Smooth muscle cell of bladder (primary cell): ENCODE data around the gene ESYT1. TPM values are rescaled to one million over a fixed set of nuclear protein-coding genes. Genes with fewer than 3 reads are reported as not detected.

ENCODE experiments used
- total RNA-seq: library from RNA; depleted of rRNA; stranded (reverse); fragments of >200 nt; gene quantifications from 2 replicates; pipeline ENCODE4 v1.2.3, GENCODE V29; 2014

ESYT1 gene, protein sequence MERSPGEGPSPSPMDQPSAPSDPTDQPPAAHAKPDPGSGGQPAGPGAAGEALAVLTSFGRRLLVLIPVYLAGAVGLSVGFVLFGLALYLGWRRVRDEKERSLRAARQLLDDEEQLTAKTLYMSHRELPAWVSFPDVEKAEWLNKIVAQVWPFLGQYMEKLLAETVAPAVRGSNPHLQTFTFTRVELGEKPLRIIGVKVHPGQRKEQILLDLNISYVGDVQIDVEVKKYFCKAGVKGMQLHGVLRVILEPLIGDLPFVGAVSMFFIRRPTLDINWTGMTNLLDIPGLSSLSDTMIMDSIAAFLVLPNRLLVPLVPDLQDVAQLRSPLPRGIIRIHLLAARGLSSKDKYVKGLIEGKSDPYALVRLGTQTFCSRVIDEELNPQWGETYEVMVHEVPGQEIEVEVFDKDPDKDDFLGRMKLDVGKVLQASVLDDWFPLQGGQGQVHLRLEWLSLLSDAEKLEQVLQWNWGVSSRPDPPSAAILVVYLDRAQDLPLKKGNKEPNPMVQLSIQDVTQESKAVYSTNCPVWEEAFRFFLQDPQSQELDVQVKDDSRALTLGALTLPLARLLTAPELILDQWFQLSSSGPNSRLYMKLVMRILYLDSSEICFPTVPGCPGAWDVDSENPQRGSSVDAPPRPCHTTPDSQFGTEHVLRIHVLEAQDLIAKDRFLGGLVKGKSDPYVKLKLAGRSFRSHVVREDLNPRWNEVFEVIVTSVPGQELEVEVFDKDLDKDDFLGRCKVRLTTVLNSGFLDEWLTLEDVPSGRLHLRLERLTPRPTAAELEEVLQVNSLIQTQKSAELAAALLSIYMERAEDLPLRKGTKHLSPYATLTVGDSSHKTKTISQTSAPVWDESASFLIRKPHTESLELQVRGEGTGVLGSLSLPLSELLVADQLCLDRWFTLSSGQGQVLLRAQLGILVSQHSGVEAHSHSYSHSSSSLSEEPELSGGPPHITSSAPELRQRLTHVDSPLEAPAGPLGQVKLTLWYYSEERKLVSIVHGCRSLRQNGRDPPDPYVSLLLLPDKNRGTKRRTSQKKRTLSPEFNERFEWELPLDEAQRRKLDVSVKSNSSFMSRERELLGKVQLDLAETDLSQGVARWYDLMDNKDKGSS
- 163 and 185 TPM in 2 replicates for total RNA-seq

DNA sequence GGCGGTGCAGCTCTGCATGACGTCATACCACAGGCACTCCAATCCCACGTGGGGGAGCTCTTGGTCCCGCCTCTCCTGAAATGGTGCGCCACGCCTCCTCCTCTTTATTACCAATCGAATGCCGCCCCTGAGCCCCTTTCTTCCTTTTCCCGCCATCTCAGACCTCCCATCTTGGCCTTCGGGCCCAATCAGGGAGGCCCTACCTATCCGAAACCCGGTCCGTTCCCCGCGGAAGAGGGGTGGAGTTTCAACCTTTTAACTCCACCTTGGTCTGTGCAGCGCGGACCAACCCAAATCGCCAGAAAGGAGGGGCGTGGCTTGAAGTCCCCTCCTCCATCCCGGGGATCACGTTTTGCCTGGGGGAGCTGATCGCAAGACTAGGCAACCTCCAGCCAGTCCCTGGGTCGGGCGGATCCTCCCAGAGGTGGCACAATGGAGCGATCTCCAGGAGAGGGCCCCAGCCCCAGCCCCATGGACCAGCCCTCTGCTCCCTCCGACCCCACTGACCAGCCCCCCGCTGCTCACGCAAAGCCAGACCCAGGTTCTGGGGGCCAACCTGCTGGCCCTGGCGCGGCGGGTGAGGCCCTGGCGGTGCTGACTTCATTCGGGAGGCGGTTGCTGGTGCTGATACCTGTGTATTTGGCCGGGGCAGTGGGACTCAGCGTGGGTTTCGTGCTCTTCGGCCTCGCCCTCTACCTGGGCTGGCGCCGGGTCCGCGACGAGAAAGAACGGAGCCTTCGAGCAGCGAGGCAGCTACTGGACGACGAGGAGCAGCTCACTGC is at the start of gene ESYT1:
Gene ESYT1, plus strand, starts transcription at position 380 of the 782 bp plus-strand sequence. Its CDS starts 53 bp downstream, at position 433.

DNA sequence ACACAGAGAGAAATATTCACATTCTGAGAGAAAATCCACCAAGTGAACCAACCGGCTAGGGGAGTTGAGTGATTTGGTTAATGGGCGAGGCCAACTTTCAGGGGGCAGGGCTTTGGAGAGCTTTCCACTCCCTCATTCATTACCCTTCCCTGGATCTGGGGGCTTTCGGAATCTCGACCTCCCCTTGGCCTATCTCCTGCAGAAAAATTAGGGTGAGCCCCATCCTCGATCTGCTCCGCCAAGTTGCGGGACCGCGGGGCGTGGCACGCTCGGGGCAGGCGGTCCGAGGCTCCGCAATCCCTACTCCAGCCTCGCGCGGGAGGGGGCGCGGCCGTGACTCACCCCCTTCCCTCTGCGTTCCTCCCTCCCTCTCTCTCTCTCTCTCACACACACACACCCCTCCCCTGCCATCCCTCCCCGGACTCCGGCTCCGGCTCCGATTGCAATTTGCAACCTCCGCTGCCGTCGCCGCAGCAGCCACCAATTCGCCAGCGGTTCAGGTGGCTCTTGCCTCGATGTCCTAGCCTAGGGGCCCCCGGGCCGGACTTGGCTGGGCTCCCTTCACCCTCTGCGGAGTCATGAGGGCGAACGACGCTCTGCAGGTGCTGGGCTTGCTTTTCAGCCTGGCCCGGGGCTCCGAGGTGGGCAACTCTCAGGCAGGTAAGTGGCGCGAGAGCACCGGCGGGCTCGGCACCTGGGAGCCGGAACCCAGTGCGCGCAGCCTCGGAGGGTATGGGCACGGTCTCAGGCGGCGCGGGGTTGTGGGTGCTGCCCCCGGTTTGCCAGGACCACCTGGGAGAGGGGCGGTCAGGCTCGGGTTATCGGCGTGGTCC is 48.1 kb upstream of the ESYT1 start, which contains the start of gene ERBB3:
Gene ERBB3, plus strand, starts transcription at position 443 of the 833 bp plus-strand sequence. Its CDS starts 136 bp downstream, at position 579.

DNA sequence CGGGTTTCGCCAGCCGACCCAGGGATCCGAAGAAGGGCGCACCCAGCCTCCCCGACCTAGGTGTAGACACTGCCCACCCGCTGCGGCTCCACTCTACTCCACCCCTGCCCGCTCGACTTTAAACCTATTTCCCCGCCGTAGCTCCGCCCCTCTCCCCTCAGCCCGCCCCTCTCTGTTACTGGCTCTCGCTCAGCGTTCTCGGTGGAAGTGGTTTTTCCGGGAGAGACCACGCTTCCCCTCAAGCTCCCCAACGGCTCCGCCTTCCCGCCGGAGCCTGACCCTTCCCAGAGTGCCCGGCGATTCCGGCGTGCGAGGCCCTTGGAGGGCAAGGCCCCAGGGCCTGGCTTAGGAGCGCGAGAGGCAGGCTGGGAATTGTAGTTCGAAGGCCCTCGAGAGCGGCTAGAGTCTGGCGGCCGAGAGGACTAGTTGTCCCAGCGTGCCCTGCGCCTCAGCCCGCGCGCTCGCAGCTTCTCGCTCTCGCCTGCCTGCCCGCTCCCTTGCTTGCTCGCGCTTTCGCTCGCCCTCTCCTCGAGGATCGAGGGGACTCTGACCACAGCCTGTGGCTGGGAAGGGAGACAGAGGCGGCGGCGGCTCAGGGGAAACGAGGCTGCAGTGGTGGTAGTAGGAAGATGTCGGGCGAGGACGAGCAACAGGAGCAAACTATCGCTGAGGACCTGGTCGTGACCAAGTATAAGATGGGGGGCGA is 23.8 kb upstream of the ESYT1 start, which contains the start of gene PA2G4:
Gene PA2G4, plus strand, starts transcription at position 451 of the 706 bp plus-strand sequence. Its CDS starts 179 bp downstream, at position 630.

DNA sequence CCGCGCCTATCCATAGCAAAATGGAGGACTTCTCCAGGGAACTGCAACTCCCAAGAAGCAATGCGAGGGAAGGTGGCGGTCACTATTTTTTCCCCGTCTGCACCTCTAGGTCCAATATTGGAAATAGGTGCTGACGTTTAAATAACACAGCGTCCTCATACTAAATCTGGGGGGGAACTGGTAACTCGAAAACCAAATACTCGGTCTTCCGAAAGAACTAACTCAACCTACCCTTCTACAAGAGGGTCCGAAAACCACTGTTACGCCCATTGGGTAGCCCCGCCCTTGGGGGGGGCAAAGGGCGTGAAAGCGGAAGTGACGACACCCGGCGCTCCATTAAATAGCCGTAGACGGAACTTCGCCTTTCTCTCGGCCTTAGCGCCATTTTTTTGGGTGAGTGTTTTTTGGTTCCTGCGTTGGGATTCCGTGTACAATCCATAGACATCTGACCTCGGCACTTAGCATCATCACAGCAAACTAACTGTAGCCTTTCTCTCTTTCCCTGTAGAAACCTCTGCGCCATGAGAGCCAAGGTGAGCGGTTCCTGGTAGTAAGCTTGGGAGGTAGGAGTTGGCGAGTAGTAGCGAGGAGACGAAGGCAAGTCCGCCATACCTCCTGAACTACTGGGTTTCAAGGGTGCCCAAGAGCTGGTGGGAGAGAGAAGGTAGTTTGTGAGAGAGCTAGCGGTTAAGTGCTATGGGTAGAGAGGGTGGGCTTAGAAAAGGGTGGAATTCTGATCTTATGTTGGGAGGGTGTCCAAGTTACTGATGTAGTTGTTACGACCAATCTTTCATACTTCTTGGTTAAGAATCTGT is 11.6 kb upstream of the ESYT1 start, which contains the start of gene RPL41:
Gene RPL41, plus strand, starts transcription at position 367 of the 815 bp plus-strand sequence.

DNA sequence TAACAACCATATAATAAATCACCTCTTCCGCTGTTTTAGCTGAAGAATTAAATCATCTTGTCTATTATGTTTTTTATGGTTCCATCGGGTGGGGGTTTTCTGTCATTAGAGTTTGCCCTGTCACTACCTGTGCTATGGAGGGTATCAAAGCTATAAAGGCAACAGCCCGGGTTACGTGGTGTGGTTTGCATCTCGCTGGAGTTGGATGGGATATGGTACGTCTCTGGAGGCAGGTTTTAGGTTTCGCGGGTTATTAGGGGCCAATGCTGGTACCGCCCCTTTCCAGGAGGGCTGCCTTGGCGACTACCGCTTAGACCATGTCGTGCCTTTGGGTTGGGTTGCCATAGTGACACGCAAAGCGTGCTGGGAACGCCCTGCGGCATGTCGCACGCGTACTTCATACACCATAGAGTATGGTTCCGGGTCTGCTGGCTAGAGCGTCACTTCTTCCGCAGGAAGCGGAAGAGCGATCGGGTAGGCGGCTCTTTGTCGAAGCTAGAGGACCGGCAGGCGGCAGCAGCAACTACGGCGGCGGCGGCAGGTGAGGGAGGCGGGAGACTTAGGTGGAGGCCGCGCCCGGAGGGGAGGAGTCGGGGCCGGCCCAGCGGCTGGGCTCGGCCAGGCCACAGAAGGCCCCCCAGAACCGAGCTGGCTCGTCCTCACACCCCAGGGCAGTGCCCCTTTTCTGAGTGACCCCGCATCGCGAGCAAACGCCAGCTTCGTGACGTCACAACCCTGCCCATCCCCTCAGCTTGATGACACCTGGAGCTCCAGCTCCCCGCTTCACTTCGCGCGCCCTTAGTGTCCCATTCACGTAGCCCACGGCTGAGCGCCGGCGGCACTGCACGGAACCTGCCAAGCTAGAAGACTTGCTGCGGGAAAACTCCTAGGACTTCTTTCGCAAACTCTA is 10.0 kb upstream of the ESYT1 start, which contains the start of gene ZC3H10:
Gene ZC3H10, plus strand, starts transcription at position 489 of the 910 bp plus-strand sequence. CDS start 2,297 bp downstream, outside the sequence.

DNA sequence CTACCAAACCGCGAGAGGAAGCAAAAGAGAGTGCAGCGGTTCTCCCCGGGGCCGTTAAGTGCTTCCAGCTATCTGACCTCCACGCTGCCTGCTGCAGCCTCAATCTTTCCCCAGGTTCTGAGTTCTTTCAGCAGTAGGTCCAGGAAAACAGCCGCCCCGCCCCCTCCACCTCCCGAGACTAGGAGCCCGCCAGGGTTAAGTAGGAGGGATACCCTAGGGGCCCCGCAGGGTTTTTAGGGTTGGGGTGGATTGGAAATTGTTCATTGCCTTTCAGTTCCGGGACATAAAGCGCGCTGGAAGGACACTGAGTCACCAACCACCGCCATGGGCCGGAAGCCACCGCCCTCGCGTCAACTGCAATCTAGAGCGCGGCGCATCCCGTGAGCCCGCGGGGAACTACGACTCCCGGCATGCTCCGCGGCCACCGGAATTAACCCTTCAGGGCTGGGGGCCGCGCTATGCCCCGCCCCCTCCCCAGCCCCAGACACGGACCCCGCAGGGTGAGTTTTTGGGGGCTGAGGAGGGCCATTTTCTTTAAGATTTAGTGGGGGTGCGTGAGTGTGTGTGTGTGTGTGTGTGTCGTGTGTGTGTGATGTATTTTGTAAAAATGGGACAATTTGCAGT is 24.2 kb downstream of the ESYT1 start, which contains the start of gene MYL6B:
Gene MYL6B, plus strand, starts transcription at position 456 of the 624 bp plus-strand sequence. CDS start 1,332 bp downstream, outside the sequence.

DNA sequence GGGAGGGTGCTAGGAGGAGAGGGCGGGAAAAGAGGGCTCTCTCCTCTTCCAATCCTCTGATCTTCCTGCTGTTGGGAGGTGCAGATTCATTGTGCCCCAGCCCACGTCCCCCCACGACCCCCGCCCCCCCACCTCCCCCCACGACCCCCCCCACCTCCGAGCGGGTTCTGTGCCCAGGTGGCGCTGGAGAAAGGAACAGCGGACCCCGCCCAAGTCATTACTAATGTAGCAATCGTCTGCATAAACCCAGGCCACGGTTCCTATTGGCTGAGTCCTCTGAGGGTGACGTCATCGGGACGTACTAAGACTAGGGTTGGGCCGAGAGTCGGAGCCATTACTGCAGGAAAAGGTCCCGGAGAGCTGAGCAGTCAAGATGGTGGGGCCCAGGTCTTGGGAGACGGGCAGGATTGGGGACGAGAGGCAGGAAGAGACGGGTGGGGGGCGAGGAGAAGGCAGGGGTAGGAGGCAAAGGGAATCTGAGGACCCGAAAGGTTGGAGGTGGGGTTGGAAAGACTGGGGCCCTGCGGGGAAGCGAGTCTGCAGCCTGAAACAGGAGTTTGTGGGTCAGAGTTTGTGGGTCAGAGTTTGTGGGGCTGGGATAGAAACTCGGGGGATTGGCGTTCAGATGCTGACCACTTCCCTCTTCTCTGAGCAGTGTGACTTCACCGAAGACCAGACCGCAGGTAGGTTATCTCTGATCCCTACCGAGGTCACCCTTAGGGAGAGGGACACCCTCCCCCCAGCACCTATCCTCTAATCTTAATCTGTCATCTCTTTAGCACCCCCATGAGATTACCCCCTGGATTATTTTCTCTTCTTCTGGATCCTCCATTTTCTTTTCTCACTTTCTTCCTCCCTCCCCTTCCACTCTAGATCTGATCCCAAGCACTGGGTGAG is 30.2 kb downstream of the ESYT1 start, which contains the start of gene MYL6:
Gene MYL6, plus strand, starts transcription at position 331 of the 897 bp plus-strand sequence. Its CDS starts 43 bp downstream, at position 374.

DNA sequence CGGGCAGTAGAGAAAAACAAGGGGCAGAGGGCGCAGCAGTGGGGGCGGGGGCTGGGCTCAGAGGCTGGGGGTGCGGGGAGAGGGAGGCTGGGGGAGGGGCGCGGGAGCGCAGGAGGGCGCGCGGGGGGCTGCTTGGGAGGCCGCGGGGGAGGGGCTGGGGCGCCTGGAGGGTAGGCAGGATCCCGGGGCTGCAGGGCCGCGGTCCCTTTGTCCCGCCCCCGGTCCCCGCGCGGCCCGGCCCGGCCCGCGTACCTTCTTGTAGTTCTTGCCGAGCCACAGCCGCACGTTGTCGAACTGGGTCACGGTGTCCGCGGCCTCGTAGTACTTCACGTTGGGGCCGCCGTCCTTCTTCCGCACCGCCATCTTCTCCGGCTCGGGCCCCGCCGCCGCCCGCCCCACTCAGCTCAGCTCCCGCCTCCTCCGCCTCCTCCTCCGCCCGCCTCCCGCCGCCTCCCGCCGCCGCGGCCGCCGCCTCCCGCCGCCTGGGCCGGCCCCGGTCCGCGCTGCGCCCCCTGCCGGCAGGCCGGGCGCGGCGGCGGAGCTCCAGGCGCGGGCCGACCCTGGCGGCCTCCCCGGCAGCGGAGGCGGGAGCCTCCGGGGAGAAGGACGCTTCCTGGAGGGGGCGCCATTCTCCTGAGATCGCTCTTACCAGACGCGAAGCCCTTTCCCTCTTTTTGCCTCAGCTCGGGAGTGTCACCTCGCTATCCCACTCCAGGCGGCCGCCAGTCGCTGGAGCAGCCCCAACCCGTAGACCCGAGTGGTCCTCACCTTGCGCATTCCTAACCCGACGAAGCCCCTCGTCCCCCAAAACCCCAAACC is 61.2 kb downstream of the ESYT1 start, which contains the start of gene SMARCC2:
Gene SMARCC2, minus strand, starts transcription at position 385 of the 819 bp plus-strand sequence. Its CDS starts 22 bp downstream, at position 363.

Other genes starting within 250 kb of the ESYT1 start
- gene PYM1, start 200.4 kb upstream of the ESYT1 start, total RNA-seq: 34.8 and 39.7 TPM in 2 replicates
- 18.8 and 25.6 TPM in 2 replicates for gene DGKA, start 197.1 kb upstream of the ESYT1 start, total RNA-seq
- 0.28 and 0.71 TPM in 2 replicates for gene PMEL, start 162.2 kb upstream of the ESYT1 start, total RNA-seq
- gene CDK2, start 161.4 kb upstream of the ESYT1 start, total RNA-seq: 7.1 and 8.5 TPM in 2 replicates
- 34.4 and 43.4 TPM in 2 replicates for gene RAB5B, start 154.2 kb upstream of the ESYT1 start, total RNA-seq
- gene SUOX, start 131.0 kb upstream of the ESYT1 start, total RNA-seq: 8.7 and 9.2 TPM in 2 replicates
- 0.57 and 1.5 TPM in 2 replicates for gene IKZF4, start 107.2 kb upstream of the ESYT1 start, total RNA-seq
- gene RPS26, start 86.3 kb upstream of the ESYT1 start, total RNA-seq: 52.3 and 82.2 TPM in 2 replicates
- 0.28 TPM in 2 replicates for gene ERBB3, start 48.1 kb upstream of the ESYT1 start, total RNA-seq
- 86.5 and 93.8 TPM in 2 replicates for gene PA2G4, start 23.7 kb upstream of the ESYT1 start, total RNA-seq
- 4,326 and 4,609 TPM in 2 replicates for gene RPL41, start 11.6 kb upstream of the ESYT1 start, total RNA-seq
- 5.7 and 6.6 TPM in 2 replicates for gene ZC3H10, start 10.0 kb upstream of the ESYT1 start, total RNA-seq
- gene MYL6B, start 24.3 kb downstream of the ESYT1 start, total RNA-seq: 94.5 and 122 TPM in 2 replicates
- 2,455 and 2,914 TPM in 2 replicates for gene MYL6, start 30.1 kb downstream of the ESYT1 start, total RNA-seq
- gene SMARCC2, start 61.2 kb downstream of the ESYT1 start, total RNA-seq: 40.0 and 47.7 TPM in 2 replicates
- 165 and 169 TPM in 2 replicates for gene RNF41, start 93.7 kb downstream of the ESYT1 start, total RNA-seq
- gene NABP2, start 96.1 kb downstream of the ESYT1 start, total RNA-seq: 21.9 and 22.6 TPM in 2 replicates
- under 0.01 TPM in 2 replicates for gene SLC39A5, start 101.8 kb downstream of the ESYT1 start, total RNA-seq
- 9.7 and 12.2 TPM in 2 replicates for gene ANKRD52, start 130.1 kb downstream of the ESYT1 start, total RNA-seq
- 6.4 and 8.0 TPM in 2 replicates for gene COQ10A, start 138.7 kb downstream of the ESYT1 start, total RNA-seq
- 52.1 and 61.7 TPM in 2 replicates for gene CS, start 172.1 kb downstream of the ESYT1 start, total RNA-seq
- gene CNPY2, start 187.7 kb downstream of the ESYT1 start, total RNA-seq: 85.5 and 104 TPM in 2 replicates
- 17.8 and 24.4 TPM in 2 replicates for gene PAN2, start 205.7 kb downstream of the ESYT1 start, total RNA-seq
- not detected in 2 replicates for gene IL23A, start 210.6 kb downstream of the ESYT1 start, total RNA-seq
- gene STAT2, start 231.8 kb downstream of the ESYT1 start, total RNA-seq: 289 and 326 TPM in 2 replicates
- not detected in 2 replicates for gene APOF, start 234.6 kb downstream of the ESYT1 start, total RNA-seq